ENCODE measurements around the gene WWOX. TPM values are rescaled to one million over a fixed set of nuclear protein-coding genes. Genes with fewer than 3 reads are reported as not detected.

Gene WWOX
- total and polyA plus RNA-seq, 2 of the 8 experiments (the other 6 are each of a cell fraction or from before 2014, with no cell fraction given), result 5.4 to 16.7 TPM

GRCh38 chr16:78196502-78196901 lies 97.0 kb downstream of the WWOX start:
- Histone ChIP-seq H4K8ac (ENCODE audit: extremely low read depth, insufficient read depth, low read length) (no peak overlapping the region), H2BK20ac (ENCODE audit: low read length) (no peak overlapping the region), H3K56ac (replicated peaks; ENCODE audit: insufficient read length, low read depth, low read length) (no peak overlapping the region), H2AK5ac (ENCODE audit: low read depth, low read length) (no peak overlapping the region), H3K4me3 (ENCODE audit: extremely low read depth in 1 of 4, insufficient read depth in 2 of 4, low read depth in 3 of 4, low read length in 4 of 4) (no peak overlapping the region), H3K23me2 (ENCODE audit: low read depth, low read length) (no peaks in the 10 kb centered on the region), H2AFZ (ENCODE audit: low read length) (no peak overlapping the region), H4K91ac (replicated peaks; ENCODE audit: insufficient read length, low read length) (no peak overlapping the region), H3K27ac (ENCODE audit: low read depth, low read length) (no peak overlapping the region), H3K9ac (replicated peaks in 1 of 4; ENCODE audit: extremely low read depth in 1 of 4, low read depth in 3 of 4, low read length in 3 of 4) (no peak overlapping the region), H3K27me3 (replicated peaks in 1 of 4; ENCODE audit: control insufficient read depth in 3 of 4, extremely low read depth in 1 of 4, insufficient read depth in 3 of 4, low read length in 3 of 4) (no peaks in the 10 kb centered on the region), H3K4me1 (replicated peaks in 1 of 4; ENCODE audit: control insufficient read depth in 3 of 4, insufficient read depth in 4 of 4, low read length in 3 of 4) (peaks cover 0 to 3% (median 0%) of the 10 kb centered on the region in 4 experiments; a peak in 1 of 7 replicates), H3K4me2 (ENCODE audit: insufficient read depth in 1 of 2, low read depth in 2 of 2, low read length in 2 of 2) (no peak overlapping the region), H2BK120ac (replicated peaks; ENCODE audit: low read depth, low read length) (no peak overlapping the region), H3K18ac (ENCODE audit: extremely low read depth, low read length) (no peak overlapping the region), H3K36me3 (ENCODE audit: control insufficient read depth in 2 of 4, insufficient read depth in 4 of 4, low read length in 3 of 4) (no peaks in the 10 kb centered on the region), H3K9me3 (ENCODE audit: insufficient read depth in 2 of 2, low read depth in 1 of 2, low read length in 1 of 2) (peaks cover 0 to 2% of the 10 kb centered on the region in 2 experiments; a peak in 1 of 4 replicates), H4K20me1 (replicated peaks in 1 of 2; ENCODE audit: control insufficient read depth in 1 of 2, insufficient read depth in 2 of 2, low read length in 2 of 2) (no peaks in the 10 kb centered on the region), H2BK5ac (ENCODE audit: low read depth, low read length) (no peak overlapping the region), H3K79me2 (ENCODE audit: control insufficient read depth in 1 of 2, insufficient read depth in 2 of 2, low read length in 2 of 2) (no peaks in the 10 kb centered on the region), H2BK12ac (ENCODE audit: low read depth, low read length) (no peak overlapping the region), H2BK15ac (ENCODE audit: low read length) (no peak overlapping the region), H4K5ac (ENCODE audit: insufficient read length, low read depth, low read length) (no peak overlapping the region), H3K79me1 (ENCODE audit: low read depth, low read length) (no peaks in the 10 kb centered on the region), H3K4ac (replicated peaks; ENCODE audit: insufficient read length, low read depth, low read length) (no peak overlapping the region), H3K14ac (ENCODE audit: insufficient read length) (no peak overlapping the region), H3K23ac (ENCODE audit: insufficient read length) (no peak overlapping the region)
- FAIRE-seq (peak; percentile 13), DNase-seq (ENCODE audit: low read depth in 1 of 2, low spot score in 2 of 2) (no peak)
- 64% methylated on average over 2 of the region's 2 CpGs; no CpG with 5 or more reads in 1 of the 2 experiments for WGBS, 2 experiments (ENCODE audit: extremely low coverage in 1 of 2, insufficient coverage in 1 of 2, insufficient read length in 1 of 2, insufficient replicate concordance in 2 of 2, low coverage in 1 of 2, low lambda C conversion rate in 2 of 2, missing lambda C conversion rate in 1 of 2)
- ChIA-PET POLR2A (ENCODE audit: partially characterized antibody) (no interaction called here), CTCF (ENCODE audit: partially characterized antibody) (interaction anchor here (0.8 kb wide), 1 partner anchor 38 kb away, joined by 3 read pairs; no protein-coding TSS in a partner anchor)
- TF ChIP-seq MAX (IDR thresholded peaks at IDR 0.05) (no peak), GTF2F1 (IDR thresholded peaks at IDR 0.05; ENCODE audit: borderline replicate concordance, low read depth, low read length) (no peak), SIN3A (conservative IDR thresholded peaks at IDR 0.05 in 1 of 2, IDR thresholded peaks at IDR 0.05 in 1 of 2; ENCODE audit: low read depth in 1 of 2, low read length in 2 of 2) (no peak), RXRA (IDR thresholded peaks at IDR 0.05; ENCODE audit: insufficient read depth, low read depth, low read length) (no peak), TCF12 (IDR thresholded peaks at IDR 0.05; ENCODE audit: low read depth, low read length) (no peak), JUND (IDR thresholded peaks at IDR 0.05; ENCODE audit: low read length) (no peak), RBBP5 (IDR thresholded peaks at IDR 0.05; ENCODE audit: borderline replicate concordance, low read depth, low read length) (no peak), TBP (IDR thresholded peaks at IDR 0.05; ENCODE audit: low read depth, low read length) (no peak)
- TF ChIP-seq, protein P1, sequence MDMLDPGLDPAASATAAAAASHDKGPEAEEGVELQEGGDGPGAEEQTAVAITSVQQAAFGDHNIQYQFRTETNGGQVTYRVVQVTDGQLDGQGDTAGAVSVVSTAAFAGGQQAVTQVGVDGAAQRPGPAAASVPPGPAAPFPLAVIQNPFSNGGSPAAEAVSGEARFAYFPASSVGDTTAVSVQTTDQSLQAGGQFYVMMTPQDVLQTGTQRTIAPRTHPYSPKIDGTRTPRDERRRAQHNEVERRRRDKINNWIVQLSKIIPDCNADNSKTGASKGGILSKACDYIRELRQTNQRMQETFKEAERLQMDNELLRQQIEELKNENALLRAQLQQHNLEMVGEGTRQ (IDR thresholded peaks at IDR 0.05; ENCODE audit: low read length), result no peak
- TF ChIP-seq, protein P2, sequence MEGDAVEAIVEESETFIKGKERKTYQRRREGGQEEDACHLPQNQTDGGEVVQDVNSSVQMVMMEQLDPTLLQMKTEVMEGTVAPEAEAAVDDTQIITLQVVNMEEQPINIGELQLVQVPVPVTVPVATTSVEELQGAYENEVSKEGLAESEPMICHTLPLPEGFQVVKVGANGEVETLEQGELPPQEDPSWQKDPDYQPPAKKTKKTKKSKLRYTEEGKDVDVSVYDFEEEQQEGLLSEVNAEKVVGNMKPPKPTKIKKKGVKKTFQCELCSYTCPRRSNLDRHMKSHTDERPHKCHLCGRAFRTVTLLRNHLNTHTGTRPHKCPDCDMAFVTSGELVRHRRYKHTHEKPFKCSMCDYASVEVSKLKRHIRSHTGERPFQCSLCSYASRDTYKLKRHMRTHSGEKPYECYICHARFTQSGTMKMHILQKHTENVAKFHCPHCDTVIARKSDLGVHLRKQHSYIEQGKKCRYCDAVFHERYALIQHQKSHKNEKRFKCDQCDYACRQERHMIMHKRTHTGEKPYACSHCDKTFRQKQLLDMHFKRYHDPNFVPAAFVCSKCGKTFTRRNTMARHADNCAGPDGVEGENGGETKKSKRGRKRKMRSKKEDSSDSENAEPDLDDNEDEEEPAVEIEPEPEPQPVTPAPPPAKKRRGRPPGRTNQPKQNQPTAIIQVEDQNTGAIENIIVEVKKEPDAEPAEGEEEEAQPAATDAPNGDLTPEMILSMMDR (IDR thresholded peaks at IDR 0.05; ENCODE audit: control extremely low read depth in 1 of 3, insufficient read depth in 1 of 3, low read depth in 1 of 3, low read length in 3 of 3), result no peak

All from H1 (cell line).